Ishikawa (cell line): ENCODE measurements around the gene REELD1.

Experiments
- CEBPB ChIP-seq: IDR thresholded peaks from 2 replicates; pipeline ENCODE4 v1.6.1; 2012
- CREB1 ChIP-seq: IDR thresholded peaks from 2 replicates; pipeline ENCODE4 v1.6.1; 2012; ENCODE audit warnings: low read depth
- EGR1 ChIP-seq: IDR thresholded peaks from 2 replicates; pipeline ENCODE4 v1.6.1; 2012
- EP300 ChIP-seq: IDR thresholded peaks from 2 replicates; pipeline ENCODE4 v1.6.1; 2012; ENCODE audit warnings: borderline replicate concordance
- FOXM1 ChIP-seq: IDR thresholded peaks from 2 replicates; pipeline ENCODE4 v1.6.1; 2012; ENCODE audit warnings: low read depth, borderline replicate concordance
- MAX ChIP-seq: IDR thresholded peaks from 2 replicates; pipeline ENCODE4 v1.6.1; 2012
- NFIC ChIP-seq: IDR thresholded peaks from 2 replicates; pipeline ENCODE4 v1.6.1; 2012
- RAD21 ChIP-seq: IDR thresholded peaks from 2 replicates; pipeline ENCODE4 v1.6.1; 2012; ENCODE audit warnings: low read depth
- REST ChIP-seq: IDR thresholded peaks from 2 replicates; pipeline ENCODE4 v1.6.1; 2012; ENCODE audit warnings: low read depth, mild to moderate bottlenecking
- TAF1 ChIP-seq: IDR thresholded peaks from 2 replicates; pipeline ENCODE4 v1.6.1; 2012; ENCODE audit warnings: low read depth, mild to moderate bottlenecking
- TCF12 ChIP-seq: IDR thresholded peaks from 2 replicates; pipeline ENCODE4 v1.6.1; 2012; ENCODE audit warnings: low read depth
- TEAD4 ChIP-seq: IDR thresholded peaks from 2 replicates; pipeline ENCODE4 v1.6.1; 2012
- USF1 ChIP-seq: IDR thresholded peaks from 2 replicates; pipeline ENCODE4 v1.6.1; 2012
- YY1 ChIP-seq: IDR thresholded peaks from 2 replicates; pipeline ENCODE4 v1.6.1; 2012; ENCODE audit warnings: low read depth
- ZBTB7A ChIP-seq: IDR thresholded peaks from 2 replicates; pipeline ENCODE4 v1.6.1; 2012; ENCODE audit warnings: low read depth

REELD1 gene

GRCh38 chr4:146214238-146214637 is at the start of gene REELD1:
Gene REELD1 (plus strand): TSS chr4:146214538. CDS start chr4:146216953, 2,415 bp downstream.
- no peak for TF ChIP-seq REST
- no peak for TF ChIP-seq TEAD4
- no peak for TF ChIP-seq CREB1
- TF ChIP-seq RAD21, result no peak

GRCh38 chr4:146165221-146165620 is 49.1 kb upstream of the REELD1 start:
- no peak for TF ChIP-seq CREB1
- TF ChIP-seq TCF12, result no peak
- TF ChIP-seq TEAD4, result no peak
- no peak for TF ChIP-seq EP300
- no peak for TF ChIP-seq TAF1
- no peak for TF ChIP-seq FOXM1
- TF ChIP-seq YY1, result no peak
- no peak for TF ChIP-seq MAX
- no peak for TF ChIP-seq CEBPB
- TF ChIP-seq REST, result no peak
- TF ChIP-seq ZBTB7A, result no peak
- no peak for TF ChIP-seq EGR1
- TF ChIP-seq RAD21, result no peak
- no peak for TF ChIP-seq USF1
- no peak for TF ChIP-seq NFIC

GRCh38 chr4:146165840-146166239 is 48.5 kb upstream of the REELD1 start:
- no peak for TF ChIP-seq EP300
- no peak for TF ChIP-seq TAF1
- no peak for TF ChIP-seq YY1
- TF ChIP-seq EGR1, result no peak
- no peak for TF ChIP-seq CREB1
- TF ChIP-seq FOXM1, result no peak
- no peak for TF ChIP-seq CEBPB
- no peak for TF ChIP-seq USF1
- TF ChIP-seq ZBTB7A, result no peak
- no peak for TF ChIP-seq TEAD4
- no peak for TF ChIP-seq TCF12
- TF ChIP-seq NFIC, result no peak
- no peak for TF ChIP-seq MAX
- no peak for TF ChIP-seq RAD21
- TF ChIP-seq REST, result no peak

- no peak for TF ChIP-seq MAX
- no peak for TF ChIP-seq FOXM1
- no peak for TF ChIP-seq ZBTB7A
- no peak for TF ChIP-seq REST
- no peak for TF ChIP-seq CREB1
- no peak for TF ChIP-seq USF1
- TF ChIP-seq RAD21, result no peak
- TF ChIP-seq TAF1, result no peak
- no peak for TF ChIP-seq YY1
- TF ChIP-seq EGR1, result no peak
- no peak for TF ChIP-seq TEAD4
- TF ChIP-seq TCF12, result no peak
- no peak for TF ChIP-seq CEBPB
- TF ChIP-seq NFIC, result no peak
- TF ChIP-seq EP300, result no peak
These were observed 44.2 kb upstream of the REELD1 start for GRCh38 chr4:146170149-146170548.
